HL-60 (cell line): ENCODE data around the gene PCTP.

ENCODE experiments used
- CTCF ChIP-seq: IDR thresholded peaks from one replicate; pipeline ENCODE4 v1.5.1; 2011; ENCODE audit warnings: low read length, control low read depth, inconsistent platforms; ENCODE audit not compliant: insufficient read depth
- GABPA ChIP-seq: IDR thresholded peaks from 2 replicates; pipeline ENCODE4 v1.6.1; 2012; ENCODE audit warnings: low read depth
- POLR2AphosphoS5 ChIP-seq: IDR thresholded peaks from 2 replicates; pipeline ENCODE4 v1.6.1; 2012; ENCODE audit warnings: low read depth
- TF ChIP-seq, protein P1 (sequence below): IDR thresholded peaks from 2 replicates; pipeline ENCODE4 v1.6.1; 2012; ENCODE audit warnings: low read depth; ENCODE audit not compliant: insufficient replicate concordance

DNA sequence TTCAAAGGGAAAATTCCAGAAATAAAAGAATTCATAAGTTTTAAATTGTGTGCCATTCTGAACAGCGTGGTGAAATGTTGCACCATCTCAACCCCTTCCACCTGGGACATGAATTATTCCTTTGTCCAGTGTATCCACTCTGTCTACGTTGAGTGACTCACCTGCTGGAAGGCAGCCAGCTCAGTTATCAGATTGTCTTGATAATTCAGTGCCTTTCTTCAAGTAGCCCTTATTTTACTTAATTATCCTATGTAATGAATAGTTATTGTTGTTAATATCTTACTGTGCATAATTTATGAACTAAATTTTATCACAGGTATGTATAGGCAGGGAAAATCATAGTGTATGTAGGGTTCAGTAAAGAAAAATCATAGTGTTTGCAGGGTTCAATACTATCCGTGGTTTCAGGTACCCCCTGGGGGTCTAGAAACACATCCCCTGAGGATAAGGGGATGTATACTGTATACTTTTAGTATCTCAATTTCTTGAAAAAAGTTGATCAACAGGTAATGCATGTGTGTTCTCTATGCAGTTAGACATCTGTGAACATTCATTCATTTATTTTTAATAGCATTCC lies 7.7 kb upstream of the PCTP start:
- TF ChIP-seq CTCF = no peak
- TF ChIP-seq, protein P1, sequence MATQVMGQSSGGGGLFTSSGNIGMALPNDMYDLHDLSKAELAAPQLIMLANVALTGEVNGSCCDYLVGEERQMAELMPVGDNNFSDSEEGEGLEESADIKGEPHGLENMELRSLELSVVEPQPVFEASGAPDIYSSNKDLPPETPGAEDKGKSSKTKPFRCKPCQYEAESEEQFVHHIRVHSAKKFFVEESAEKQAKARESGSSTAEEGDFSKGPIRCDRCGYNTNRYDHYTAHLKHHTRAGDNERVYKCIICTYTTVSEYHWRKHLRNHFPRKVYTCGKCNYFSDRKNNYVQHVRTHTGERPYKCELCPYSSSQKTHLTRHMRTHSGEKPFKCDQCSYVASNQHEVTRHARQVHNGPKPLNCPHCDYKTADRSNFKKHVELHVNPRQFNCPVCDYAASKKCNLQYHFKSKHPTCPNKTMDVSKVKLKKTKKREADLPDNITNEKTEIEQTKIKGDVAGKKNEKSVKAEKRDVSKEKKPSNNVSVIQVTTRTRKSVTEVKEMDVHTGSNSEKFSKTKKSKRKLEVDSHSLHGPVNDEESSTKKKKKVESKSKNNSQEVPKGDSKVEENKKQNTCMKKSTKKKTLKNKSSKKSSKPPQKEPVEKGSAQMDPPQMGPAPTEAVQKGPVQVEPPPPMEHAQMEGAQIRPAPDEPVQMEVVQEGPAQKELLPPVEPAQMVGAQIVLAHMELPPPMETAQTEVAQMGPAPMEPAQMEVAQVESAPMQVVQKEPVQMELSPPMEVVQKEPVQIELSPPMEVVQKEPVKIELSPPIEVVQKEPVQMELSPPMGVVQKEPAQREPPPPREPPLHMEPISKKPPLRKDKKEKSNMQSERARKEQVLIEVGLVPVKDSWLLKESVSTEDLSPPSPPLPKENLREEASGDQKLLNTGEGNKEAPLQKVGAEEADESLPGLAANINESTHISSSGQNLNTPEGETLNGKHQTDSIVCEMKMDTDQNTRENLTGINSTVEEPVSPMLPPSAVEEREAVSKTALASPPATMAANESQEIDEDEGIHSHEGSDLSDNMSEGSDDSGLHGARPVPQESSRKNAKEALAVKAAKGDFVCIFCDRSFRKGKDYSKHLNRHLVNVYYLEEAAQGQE = no peak
- no peak for TF ChIP-seq POLR2AphosphoS5
- TF ChIP-seq GABPA = no peak
